HFFc6 (cell line): ENCODE measurements around the gene PKD2L1. TPM values are rescaled to one million over a fixed set of nuclear protein-coding genes. Genes with fewer than 3 reads are reported as not detected.
A peak's percentile ranks its signal among the peaks of the same experiment; 100 is the strongest.

Experiments used
- DNase-seq: peaks from one replicate; pipeline ENCODE4 v3.0.0-alpha.2; 2018
- H3K27ac Mint-ChIP-seq: 2 replicates; pipeline ENCODE4 v1.8.0; 2020; ENCODE audit warnings: mild to moderate bottlenecking, mixed read lengths
- H3K27me3 Mint-ChIP-seq: 2 replicates; pipeline ENCODE4 v1.8.0; 2021; ENCODE audit warnings: mild to moderate bottlenecking, moderate library complexity, mixed read lengths; ENCODE audit not compliant: insufficient read depth
- H3K36me3 Mint-ChIP-seq: 2 replicates; pipeline ENCODE4 v1.8.0; 2021; ENCODE audit warnings: low read depth, mixed read lengths
- H3K4me1 Mint-ChIP-seq: 2 replicates; pipeline ENCODE4 v1.8.0; 2020; ENCODE audit warnings: low read depth, mixed read lengths
- H3K4me3 Mint-ChIP-seq: 2 replicates; pipeline ENCODE4 v1.8.0; 2020; ENCODE audit warnings: mild to moderate bottlenecking, moderate library complexity, mixed read lengths
- H3K9me3 Mint-ChIP-seq: 2 replicates; pipeline ENCODE4 v1.8.0; 2020; ENCODE audit warnings: mild to moderate bottlenecking, mixed read lengths
- CTCF ChIP-seq: fragments of 200-600 bp; sonication (generic); IDR thresholded peaks from 2 replicates; pipeline ENCODE4 v1.5.0; 2021; ENCODE audit warnings: antibody characterized with exemption, mild to moderate bottlenecking
- total RNA-seq, 6 experiments: library from RNA; stranded (reverse); fragmentation: NEBNext Ultra II Directional; extraction: Animal tissue kit (Norgen Biotek cat#: 25700); gene quantifications; 2 replicates in 1 of 6; 3 replicates in 5 of 6; pipeline ENCODE4 v1.2.3, GENCODE V29; 2021

Gene PKD2L1
- total RNA-seq, 6 experiments from 2014 or later: not detected

DNA sequence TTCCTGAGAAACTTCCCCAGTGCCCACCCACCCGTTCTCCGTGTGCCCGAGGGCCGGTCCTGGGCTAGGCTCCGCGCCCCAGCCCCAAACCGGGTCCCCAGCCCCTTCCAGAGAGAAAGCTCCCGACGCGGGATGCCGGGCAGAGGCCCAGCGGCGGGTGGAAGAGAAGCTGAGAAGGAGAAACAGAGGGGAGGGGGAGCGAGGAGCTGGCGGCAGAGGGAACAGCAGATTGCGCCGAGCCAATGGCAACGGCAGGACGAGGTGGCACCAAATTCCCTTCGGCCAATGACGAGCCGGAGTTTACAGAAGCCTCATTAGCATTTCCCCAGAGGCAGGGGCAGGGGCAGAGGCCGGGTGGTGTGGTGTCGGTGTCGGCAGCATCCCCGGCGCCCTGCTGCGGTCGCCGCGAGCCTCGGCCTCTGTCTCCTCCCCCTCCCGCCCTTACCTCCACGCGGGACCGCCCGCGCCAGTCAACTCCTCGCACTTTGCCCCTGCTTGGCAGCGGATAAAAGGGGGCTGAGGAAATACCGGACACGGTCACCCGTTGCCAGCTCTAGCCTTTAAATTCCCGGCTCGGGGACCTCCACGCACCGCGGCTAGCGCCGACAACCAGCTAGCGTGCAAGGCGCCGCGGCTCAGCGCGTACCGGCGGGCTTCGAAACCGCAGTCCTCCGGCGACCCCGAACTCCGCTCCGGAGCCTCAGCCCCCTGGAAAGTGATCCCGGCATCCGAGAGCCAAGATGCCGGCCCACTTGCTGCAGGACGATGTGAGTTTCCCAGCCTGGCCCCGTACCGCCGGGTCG lies 16.9 kb upstream of the PKD2L1 start, which contains the start of gene SCD:
Gene SCD, plus strand, starts transcription at position 469 of the 803 bp plus-strand sequence. Its CDS starts 272 bp downstream, at position 741.
- Mint-ChIP-seq H3K4me1 (peaks cover 28% of the 10 kb centered on the region), H3K36me3 (no peaks in the 10 kb centered on the region), H3K27me3 (peaks cover 4% of the 10 kb centered on the region), H3K27ac (no peak within 1 kb of the TSS), H3K4me3 (peak within 1 kb of the TSS; percentile 87), H3K9me3 (no peaks in the 10 kb centered on the region)
- TF ChIP-seq CTCF: no peak
- peak; percentile 59 for DNase-seq

DNA sequence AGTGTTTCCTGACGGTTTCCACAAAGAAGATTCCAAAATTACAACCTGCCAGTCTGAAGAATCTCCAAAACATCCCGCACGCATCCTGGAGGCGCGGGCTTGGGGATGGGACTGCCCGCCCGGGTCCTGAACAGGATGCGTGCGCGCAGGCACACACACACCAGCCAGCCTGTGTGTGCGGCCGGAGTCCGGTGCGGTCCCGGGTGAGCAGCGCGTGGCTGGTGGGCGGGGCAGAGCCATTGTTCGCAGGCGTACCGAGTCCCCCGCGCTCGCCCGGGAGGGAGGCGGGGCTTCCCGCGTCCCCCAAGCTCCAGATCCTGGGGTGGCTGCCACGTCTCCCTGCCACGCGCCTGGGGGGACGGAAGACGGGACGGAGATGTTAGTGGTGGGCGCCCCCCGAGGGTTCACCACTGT lies 16.3 kb upstream of the PKD2L1 start:
- H3K4me1 Mint-ChIP-seq: peaks cover 30% of the 10 kb centered on the region
- peaks cover 4% of the 10 kb centered on the region for H3K27me3 Mint-ChIP-seq
- H3K9me3 Mint-ChIP-seq: no peaks in the 10 kb centered on the region
- TF ChIP-seq CTCF: no peak
- no peaks in the 10 kb centered on the region for H3K36me3 Mint-ChIP-seq
- peak; percentile 18 for DNase-seq
- no peak overlapping the region for H3K27ac Mint-ChIP-seq
- peak overlapping the region; percentile 87 for H3K4me3 Mint-ChIP-seq

DNA sequence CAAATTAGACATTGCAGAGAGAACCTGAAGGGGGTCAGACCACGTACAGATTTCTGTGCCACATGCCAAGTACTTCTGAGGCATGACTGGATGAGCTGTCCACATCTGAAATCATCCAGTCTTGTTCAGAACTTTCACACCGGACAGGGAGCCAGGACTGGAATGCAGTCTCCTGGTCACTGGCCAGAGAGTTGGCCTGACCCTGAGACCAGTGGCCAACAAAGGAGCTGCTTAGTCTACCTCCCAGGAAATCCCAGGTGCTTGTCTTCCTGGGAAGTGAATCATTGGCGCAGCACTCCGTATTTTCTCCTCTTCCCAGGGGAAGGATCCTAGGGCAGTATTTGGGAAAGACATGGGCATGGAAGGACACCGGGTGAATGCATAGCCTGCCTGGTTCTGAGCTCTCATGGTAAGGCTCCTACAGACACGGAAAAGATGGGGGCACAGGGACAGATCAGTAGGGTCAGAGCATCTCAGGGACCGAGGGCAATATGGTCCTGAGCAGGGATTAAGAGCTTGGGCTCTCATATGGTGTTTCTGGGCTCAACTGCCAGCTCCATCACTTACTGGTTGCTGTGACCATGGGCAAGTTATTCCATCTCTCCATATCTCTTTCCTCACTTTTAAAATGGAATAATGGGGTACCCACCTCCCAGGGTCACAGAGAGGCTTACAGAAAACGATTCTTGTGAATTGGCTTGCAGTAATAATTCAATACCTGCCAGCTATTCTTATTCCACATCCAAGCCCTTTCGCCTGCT lies 15.7 kb upstream of the PKD2L1 start:
- peak overlapping the region; percentile 87 for H3K4me3 Mint-ChIP-seq
- no peak for TF ChIP-seq CTCF
- no peaks in the 10 kb centered on the region for H3K9me3 Mint-ChIP-seq
- peak; percentile 47 for DNase-seq
- peaks cover 35% of the 10 kb centered on the region for H3K4me1 Mint-ChIP-seq
- H3K36me3 Mint-ChIP-seq: no peaks in the 10 kb centered on the region
- H3K27me3 Mint-ChIP-seq: peaks cover 10% of the 10 kb centered on the region
- H3K27ac Mint-ChIP-seq: no peak overlapping the region

GRCh38 chr10:100344241-100344788 lies 14.3 kb upstream of the PKD2L1 start:
- Mint-ChIP-seq H3K9me3 (no peaks in the 10 kb centered on the region), H3K4me3 (no peak overlapping the region), H3K36me3 (no peaks in the 10 kb centered on the region), H3K4me1 (peaks cover 35% of the 10 kb centered on the region), H3K27me3 (peaks cover 20% of the 10 kb centered on the region), H3K27ac (no peak overlapping the region)
- DNase-seq: no peak
- TF ChIP-seq CTCF: no peak

GRCh38 chr10:100342627-100342972 lies 12.6 kb upstream of the PKD2L1 start:
- DNase-seq: no peak
- peak; percentile 47 for TF ChIP-seq CTCF
- H3K9me3 Mint-ChIP-seq: no peaks in the 10 kb centered on the region
- no peaks in the 10 kb centered on the region for H3K36me3 Mint-ChIP-seq
- peaks cover 23% of the 10 kb centered on the region for H3K27me3 Mint-ChIP-seq
- H3K27ac Mint-ChIP-seq: no peak overlapping the region
- no peak overlapping the region for H3K4me3 Mint-ChIP-seq
- H3K4me1 Mint-ChIP-seq: peaks cover 24% of the 10 kb centered on the region
